HG03064 (cell line): ENCODE data around the gene DENR.
A peak's percentile ranks its signal among the peaks of the same experiment; 100 is the strongest.
"Not testable (repeated sequence)": the region's sequence is repeated elsewhere in the genome, so short reads cannot be mapped to it uniquely, and the experiment has no call there.

Experiments
- ATAC-seq: cut with Tn5 transposase; IDR thresholded peaks from one replicate; pipeline ENCODE4 v1.9.1; 2021; ENCODE audit warnings: low read depth; ENCODE audit not compliant: unreplicated experiment

DENR gene

GRCh38 chr12:122752464-122753318 is at the start of gene DENR:
DENR (plus strand) TSS chr12:122752824; CDS start chr12:122753702, 878 bp downstream.
- peak; percentile 90 for ATAC-seq

GRCh38 chr12:122702890-122703611 is 49.6 kb upstream of the DENR start, which contains the start of gene HCAR2:
HCAR2 (minus strand) TSS chr12:122703357; CDS start chr12:122703283, 74 bp downstream.
- not testable (repeated sequence) for ATAC-seq

- ATAC-seq: not testable (repeated sequence)
Measured at GRCh38 chr12:122703841-122704240, 48.8 kb upstream of the DENR start.

GRCh38 chr12:122709287-122709686 is 43.3 kb upstream of the DENR start:
- not testable (repeated sequence) for ATAC-seq

GRCh38 chr12:122710341-122710740 is 42.3 kb upstream of the DENR start:
- ATAC-seq: not testable (repeated sequence)

GRCh38 chr12:122711266-122711665 is 41.4 kb upstream of the DENR start:
- ATAC-seq: not testable (repeated sequence)

- ATAC-seq: not testable (repeated sequence)
Measured at GRCh38 chr12:122713491-122714188, 39.0 kb upstream of the DENR start.

GRCh38 chr12:122715211-122715610 is 37.4 kb upstream of the DENR start:
- not testable (repeated sequence) for ATAC-seq

GRCh38 chr12:122716658-122717057 is 36.0 kb upstream of the DENR start, which contains the start of gene HCAR3:
HCAR3 (minus strand) TSS chr12:122716811; CDS start chr12:122716737, 74 bp downstream.
- ATAC-seq: not testable (repeated sequence)

- ATAC-seq: no peak
Measured at GRCh38 chr12:122721057-122721545, 31.5 kb upstream of the DENR start.

- no peak for ATAC-seq
Measured at GRCh38 chr12:122722387-122722786, 30.2 kb upstream of the DENR start.

- no peak for ATAC-seq
Measured at GRCh38 chr12:122724641-122725243, 27.9 kb upstream of the DENR start.

- ATAC-seq: no peak
Measured at GRCh38 chr12:122725452-122726079, 27.1 kb upstream of the DENR start.

- ATAC-seq: no peak
Measured at GRCh38 chr12:122726080-122726558, 26.5 kb upstream of the DENR start.

GRCh38 chr12:122729583-122730214 is 22.9 kb upstream of the DENR start:
- no peak for ATAC-seq

GRCh38 chr12:122730215-122731014 is 22.2 kb upstream of the DENR start, which contains the start of gene HCAR1:
HCAR1 (minus strand) TSS chr12:122730844; CDS start chr12:122730339, 505 bp downstream.
- no peak for ATAC-seq

GRCh38 chr12:122732170-122732569 is 20.5 kb upstream of the DENR start:
- no peak for ATAC-seq

- ATAC-seq: no peak
Measured at GRCh38 chr12:122732611-122733010, 20.0 kb upstream of the DENR start.
